Measurements from ENCODE around the gene HBG2.

GRCh38 chr11:5265832-5266231, 11.3 kb upstream of the HBG2 start:
- TF ChIP-seq CTCF (CRISPR knock-in tag; IDR thresholded peaks at IDR 0.05) (no peak), GRHL1 (CRISPR knock-in tag; conservative IDR thresholded peaks at IDR 0.05) (no peak), ZNF354B (CRISPR knock-in tag; IDR thresholded peaks at IDR 0.05) (no peak), KAT7 (CRISPR knock-in tag; IDR thresholded peaks at IDR 0.05; ENCODE audit: borderline replicate concordance) (no peak), NFRKB (IDR thresholded peaks at IDR 0.05) (no peak), HBP1 (CRISPR knock-in tag; IDR thresholded peaks at IDR 0.05; ENCODE audit: low read depth) (no peak), SP2 (CRISPR knock-in tag; IDR thresholded peaks at IDR 0.05) (no peak), FIP1L1 (IDR thresholded peaks at IDR 0.05; ENCODE audit: borderline replicate concordance, insufficient read depth, low read depth, low read length) (no peak), RAD21 (CRISPR knock-in tag; IDR thresholded peaks at IDR 0.05) (no peak), EP300 (IDR thresholded peaks at IDR 0.05; ENCODE audit: low read depth in 2 of 2, low read length in 2 of 2) (no peak), EP300 (CRISPR knock-in tag; IDR thresholded peaks at IDR 0.05; ENCODE audit: borderline replicate concordance) (no peak), KDM1A (CRISPR knock-in tag; IDR thresholded peaks at IDR 0.05) (no peak), ZNF546 (CRISPR knock-in tag; conservative IDR thresholded peaks at IDR 0.05) (no peak), RNF2 (conservative IDR thresholded peaks at IDR 0.05; ENCODE audit: low read depth) (no peak)
